PFSK-1 (cell line): Measurements from ENCODE around the gene FCMR.

Experiments used
- POLR2AphosphoS5 ChIP-seq: IDR thresholded peaks from 2 replicates; pipeline ENCODE4 v1.6.1; 2012; ENCODE audit warnings: low read depth, mild to moderate bottlenecking, control low read depth, low read length, moderate library complexity
- SIN3A ChIP-seq: IDR thresholded peaks from 2 replicates; pipeline ENCODE4 v1.6.1; 2012; ENCODE audit warnings: mild to moderate bottlenecking, low read length, moderate library complexity, borderline replicate concordance; ENCODE audit not compliant: insufficient read depth
- TAF1 ChIP-seq: IDR thresholded peaks from 2 replicates; pipeline ENCODE4 v1.6.1; 2012; ENCODE audit warnings: low read length, control low read depth, borderline replicate concordance; ENCODE audit not compliant: insufficient read depth
- TF ChIP-seq, protein P1 (sequence below), 2 experiments: IDR thresholded peaks; 2 replicates each; pipeline versions ENCODE4 v1.6.1 to v1.8.0; 2011 to 2012; ENCODE audit warnings: low read depth in 2 of 2, low read length in 2 of 2, control low read depth in 1 of 2, inconsistent platforms in 1 of 2, mild to moderate bottlenecking in 1 of 2, moderate library complexity in 1 of 2; ENCODE audit not compliant: insufficient read depth in 1 of 2

- TF ChIP-seq TAF1 (no peak), SIN3A (no peak), POLR2AphosphoS5 (no peak)
- TF ChIP-seq, protein P1, sequence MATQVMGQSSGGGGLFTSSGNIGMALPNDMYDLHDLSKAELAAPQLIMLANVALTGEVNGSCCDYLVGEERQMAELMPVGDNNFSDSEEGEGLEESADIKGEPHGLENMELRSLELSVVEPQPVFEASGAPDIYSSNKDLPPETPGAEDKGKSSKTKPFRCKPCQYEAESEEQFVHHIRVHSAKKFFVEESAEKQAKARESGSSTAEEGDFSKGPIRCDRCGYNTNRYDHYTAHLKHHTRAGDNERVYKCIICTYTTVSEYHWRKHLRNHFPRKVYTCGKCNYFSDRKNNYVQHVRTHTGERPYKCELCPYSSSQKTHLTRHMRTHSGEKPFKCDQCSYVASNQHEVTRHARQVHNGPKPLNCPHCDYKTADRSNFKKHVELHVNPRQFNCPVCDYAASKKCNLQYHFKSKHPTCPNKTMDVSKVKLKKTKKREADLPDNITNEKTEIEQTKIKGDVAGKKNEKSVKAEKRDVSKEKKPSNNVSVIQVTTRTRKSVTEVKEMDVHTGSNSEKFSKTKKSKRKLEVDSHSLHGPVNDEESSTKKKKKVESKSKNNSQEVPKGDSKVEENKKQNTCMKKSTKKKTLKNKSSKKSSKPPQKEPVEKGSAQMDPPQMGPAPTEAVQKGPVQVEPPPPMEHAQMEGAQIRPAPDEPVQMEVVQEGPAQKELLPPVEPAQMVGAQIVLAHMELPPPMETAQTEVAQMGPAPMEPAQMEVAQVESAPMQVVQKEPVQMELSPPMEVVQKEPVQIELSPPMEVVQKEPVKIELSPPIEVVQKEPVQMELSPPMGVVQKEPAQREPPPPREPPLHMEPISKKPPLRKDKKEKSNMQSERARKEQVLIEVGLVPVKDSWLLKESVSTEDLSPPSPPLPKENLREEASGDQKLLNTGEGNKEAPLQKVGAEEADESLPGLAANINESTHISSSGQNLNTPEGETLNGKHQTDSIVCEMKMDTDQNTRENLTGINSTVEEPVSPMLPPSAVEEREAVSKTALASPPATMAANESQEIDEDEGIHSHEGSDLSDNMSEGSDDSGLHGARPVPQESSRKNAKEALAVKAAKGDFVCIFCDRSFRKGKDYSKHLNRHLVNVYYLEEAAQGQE (IDR thresholded peaks at IDR 0.05; ENCODE audit: insufficient read depth in 1 of 2, low read depth in 2 of 2, low read length in 2 of 2) = no peak
Observed at GRCh38 chr1:206905295-206906164, 16.2 kb downstream of the FCMR start.
